ENCODE measurements around the gene PLEKHO2.

PLEKHO2 gene

GRCh38 chr15:64915518-64916227 is 74.0 kb downstream of the PLEKHO2 start:
- TF ChIP-seq CTCF (IDR thresholded peaks at IDR 0.05; ENCODE audit: poor library complexity, severe bottlenecking), result no peak
- Histone ChIP-seq H3K4me1 (ENCODE audit: insufficient read depth, poor library complexity, severe bottlenecking) (no peaks in the 10 kb centered on the region), H3K9me3 (ENCODE audit: severe bottlenecking) (no peaks in the 10 kb centered on the region), H3K27me3 (ENCODE audit: insufficient read depth, poor library complexity, severe bottlenecking) (no peaks in the 10 kb centered on the region), H3K36me3 (ENCODE audit: low read depth) (no peaks in the 10 kb centered on the region), H3K4me3 (ENCODE audit: severe bottlenecking) (no peak overlapping the region), H3K27ac (ENCODE audit: poor library complexity, severe bottlenecking) (no peak overlapping the region)
- ATAC-seq (ENCODE audit: low read depth) (no peak), DNase-seq (ENCODE audit: low spot score) (no peak)

- Histone ChIP-seq H3K4me3 (ENCODE audit: severe bottlenecking) (no peak overlapping the region), H3K36me3 (ENCODE audit: low read depth) (no peaks in the 10 kb centered on the region), H3K27me3 (ENCODE audit: insufficient read depth, poor library complexity, severe bottlenecking) (no peaks in the 10 kb centered on the region), H3K27ac (ENCODE audit: poor library complexity, severe bottlenecking) (no peak overlapping the region), H3K4me1 (ENCODE audit: insufficient read depth, poor library complexity, severe bottlenecking) (peaks cover under 1% of the 10 kb centered on the region), H3K9me3 (ENCODE audit: severe bottlenecking) (no peaks in the 10 kb centered on the region)
- no peak for TF ChIP-seq CTCF (IDR thresholded peaks at IDR 0.05; ENCODE audit: poor library complexity, severe bottlenecking)
- ATAC-seq (ENCODE audit: low read depth), result no peak
- no peak for DNase-seq (ENCODE audit: low spot score)
Observed at GRCh38 chr15:64916365-64916764, 74.7 kb downstream of the PLEKHO2 start.

- TF ChIP-seq CTCF (IDR thresholded peaks at IDR 0.05; ENCODE audit: poor library complexity, severe bottlenecking), result no peak
- DNase-seq (ENCODE audit: low spot score) (no peak), ATAC-seq (ENCODE audit: low read depth) (no peak)
- Histone ChIP-seq H3K4me1 (ENCODE audit: insufficient read depth, poor library complexity, severe bottlenecking) (peaks cover 4% of the 10 kb centered on the region), H3K9me3 (ENCODE audit: severe bottlenecking) (no peaks in the 10 kb centered on the region), H3K4me3 (ENCODE audit: severe bottlenecking) (no peak overlapping the region), H3K36me3 (ENCODE audit: low read depth) (no peaks in the 10 kb centered on the region), H3K27me3 (ENCODE audit: insufficient read depth, poor library complexity, severe bottlenecking) (no peaks in the 10 kb centered on the region), H3K27ac (ENCODE audit: poor library complexity, severe bottlenecking) (no peak overlapping the region)
Observed at GRCh38 chr15:64917211-64917610, 75.5 kb downstream of the PLEKHO2 start.
